Uterus (tissue), 4 donors: Measurements from ENCODE around the gene GRIN3A. TPM values are rescaled to one million over a fixed set of nuclear protein-coding genes. Genes with fewer than 3 reads are reported as not detected.

ENCODE experiments used
- DNase-seq, 2 donors: peaks; one replicate each; pipeline ENCODE4 v3.0.0-alpha.2; 2019 to 2020
- H3K27ac ChIP-seq, 2 donors: fragments of 200-600 bp; sonication (generic); 1 replicate in 1 of 2; 2 replicates in 1 of 2; pipeline ENCODE4 v1.5.1; 2016 to 2018
- H3K27me3 ChIP-seq, 2 donors: fragments of 200-600 bp; sonication (generic); one replicate each; pipeline ENCODE4 v1.5.1; 2018 to 2019; ENCODE audit warnings: control low read depth in 1 of 2
- H3K36me3 ChIP-seq, 2 donors: fragments of 200-600 bp; sonication (generic); one replicate each; pipeline ENCODE4 v1.5.1; 2019; ENCODE audit warnings: control low read depth in 1 of 2
- H3K4me1 ChIP-seq, 2 donors: fragments of 200-600 bp; sonication (generic); one replicate each; pipeline ENCODE4 v1.5.1; 2018 to 2019; ENCODE audit warnings: control low read depth in 1 of 2
- H3K4me3 ChIP-seq, 2 donors: fragments of 200-600 bp; sonication (generic); 1 replicate in 1 of 2; 2 replicates in 1 of 2; pipeline ENCODE4 v1.5.1; 2018 to 2019; ENCODE audit warnings: mild to moderate bottlenecking in 1 of 2
- H3K9me3 ChIP-seq, 2 donors: fragments of 200-600 bp; sonication (generic); one replicate each; pipeline ENCODE4 v1.5.1; 2019; ENCODE audit warnings: control low read depth in 1 of 2
- POLR2A ChIP-seq, 2 donors: fragments of 450-650 bp; IDR thresholded peaks; one replicate each; pipeline ENCODE4 v1.6.1; 2016; ENCODE audit warnings: antibody characterized with exemption in 2 of 2, mild to moderate bottlenecking in 1 of 2, moderate library complexity in 1 of 2
- intact Hi-C: fragments of 100-400 bp; cut with DNase I; formaldehyde crosslinking; loops from one replicate; pipeline ENCODE4 v1.15.1; 2023; ENCODE audit warnings: low total_unique reads
- total RNA-seq, 4 donors: library from RNA; depleted of rRNA in 3 of 4; stranded (reverse); fragments of >200 nt in 3 of 4; gene quantifications; one replicate each; pipeline versions ENCODE4 v1.1.0 to v1.2.4, GENCODE V29; 2014 to 2023
- TF ChIP-seq, protein P1 (sequence below), 4 experiments: fragments of 200-600 bp in 2 of 4; fragments of 450-650 bp in 2 of 4; sonication (generic) in 2 of 4; IDR thresholded peaks; one replicate each; pipeline ENCODE4 v1.5.1; 2016 to 2019; ENCODE audit warnings: antibody characterized with exemption in 4 of 4, mild to moderate bottlenecking in 2 of 4, moderate library complexity in 1 of 4
- donor health status: DM: yes; HTN: yes; CAD: no.

Gene GRIN3A
- total RNA-seq, 4 donors from 2014 or later, result 5.9 TPM; not detected in 3

DNA sequence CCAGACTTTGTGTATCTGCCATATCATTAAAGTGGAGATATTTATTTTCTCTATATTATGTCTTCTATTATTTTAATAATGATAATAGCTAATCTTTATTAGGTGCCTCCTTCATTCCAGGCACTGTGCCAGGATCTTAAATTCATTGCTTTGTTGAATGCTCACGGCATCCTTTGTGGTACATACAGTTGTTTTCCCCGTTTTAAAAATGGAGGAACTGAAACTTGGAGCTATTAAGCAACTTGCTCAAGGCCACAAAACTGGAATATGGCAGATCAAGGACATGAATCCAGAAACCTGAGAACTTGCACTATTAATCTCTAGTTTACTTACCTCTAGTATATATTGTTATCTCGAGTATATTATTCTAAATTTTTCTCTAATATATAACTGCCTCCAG lies 102.2 kb downstream of the GRIN3A start:
- TF ChIP-seq POLR2A (IDR thresholded peaks at IDR 0.05), result no peak
- TF ChIP-seq, protein P1, sequence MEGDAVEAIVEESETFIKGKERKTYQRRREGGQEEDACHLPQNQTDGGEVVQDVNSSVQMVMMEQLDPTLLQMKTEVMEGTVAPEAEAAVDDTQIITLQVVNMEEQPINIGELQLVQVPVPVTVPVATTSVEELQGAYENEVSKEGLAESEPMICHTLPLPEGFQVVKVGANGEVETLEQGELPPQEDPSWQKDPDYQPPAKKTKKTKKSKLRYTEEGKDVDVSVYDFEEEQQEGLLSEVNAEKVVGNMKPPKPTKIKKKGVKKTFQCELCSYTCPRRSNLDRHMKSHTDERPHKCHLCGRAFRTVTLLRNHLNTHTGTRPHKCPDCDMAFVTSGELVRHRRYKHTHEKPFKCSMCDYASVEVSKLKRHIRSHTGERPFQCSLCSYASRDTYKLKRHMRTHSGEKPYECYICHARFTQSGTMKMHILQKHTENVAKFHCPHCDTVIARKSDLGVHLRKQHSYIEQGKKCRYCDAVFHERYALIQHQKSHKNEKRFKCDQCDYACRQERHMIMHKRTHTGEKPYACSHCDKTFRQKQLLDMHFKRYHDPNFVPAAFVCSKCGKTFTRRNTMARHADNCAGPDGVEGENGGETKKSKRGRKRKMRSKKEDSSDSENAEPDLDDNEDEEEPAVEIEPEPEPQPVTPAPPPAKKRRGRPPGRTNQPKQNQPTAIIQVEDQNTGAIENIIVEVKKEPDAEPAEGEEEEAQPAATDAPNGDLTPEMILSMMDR (IDR thresholded peaks at IDR 0.05), result no peak
- Histone ChIP-seq H3K4me3 (no peak overlapping the region), H3K27me3 (no peaks in the 10 kb centered on the region), H3K4me1 (peaks cover 0 to 3% of the 10 kb centered on the region in 2 donors), H3K9me3 (no peaks in the 10 kb centered on the region), H3K27ac (no peak overlapping the region), H3K36me3 (no peaks in the 10 kb centered on the region)
- DNase-seq, result no peak
- intact Hi-C loops, result no loop called here

DNA sequence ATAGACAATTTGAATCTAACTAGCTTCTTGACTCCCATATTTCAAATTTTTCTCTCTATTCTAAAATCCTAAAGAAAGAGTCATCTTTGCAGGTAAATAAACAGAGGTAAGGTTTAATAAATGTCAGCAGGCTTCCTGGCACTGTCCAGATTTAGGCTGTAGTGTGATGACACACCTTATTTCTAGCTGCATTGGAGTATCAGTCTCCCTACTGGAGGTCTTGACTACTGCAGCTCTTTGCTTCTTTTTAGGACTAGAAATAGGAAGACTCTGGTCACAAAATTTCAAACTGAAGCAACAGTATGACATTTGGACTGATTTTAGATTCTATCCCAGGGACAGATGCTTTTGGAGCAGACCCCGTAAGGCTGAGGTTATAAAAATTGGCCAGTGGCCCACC lies 103.0 kb downstream of the GRIN3A start:
- H3K36me3 ChIP-seq, result no peaks in the 10 kb centered on the region

DNA sequence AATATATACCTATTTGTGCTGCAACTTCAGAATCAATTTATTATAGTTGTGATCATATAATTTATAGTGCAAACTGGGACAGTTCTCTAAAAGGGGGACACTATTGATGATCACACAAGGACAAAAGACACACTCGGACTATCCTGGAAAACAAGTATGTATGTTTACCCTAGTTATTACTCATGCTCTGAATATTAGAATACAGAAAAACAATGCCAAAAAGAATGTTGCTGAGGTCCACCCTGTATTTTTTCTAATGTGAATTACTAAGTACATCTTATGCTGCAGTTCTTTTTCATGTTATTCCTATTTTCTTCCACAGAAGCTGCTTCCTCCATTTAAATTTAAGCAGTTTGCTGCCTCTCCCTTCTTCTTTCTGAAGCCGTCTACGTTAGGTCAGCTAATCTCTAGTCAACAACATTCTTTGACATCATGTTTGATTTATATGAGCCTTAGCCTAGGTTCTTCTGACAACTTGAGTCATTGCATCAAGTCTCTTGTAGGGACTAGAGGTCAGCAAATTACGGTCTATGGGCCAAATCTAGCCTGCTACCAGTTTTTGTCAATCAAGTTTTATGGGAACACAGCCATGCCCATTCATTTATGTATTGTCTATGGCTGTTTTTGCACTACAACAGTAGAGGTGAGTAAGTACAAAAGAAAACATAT lies 103.6 kb downstream of the GRIN3A start:
- Histone ChIP-seq H3K27ac (no peak overlapping the region), H3K27me3 (no peaks in the 10 kb centered on the region), H3K36me3 (no peaks in the 10 kb centered on the region), H3K9me3 (no peaks in the 10 kb centered on the region), H3K4me3 (no peak overlapping the region), H3K4me1 (no peaks in the 10 kb centered on the region)
- intact Hi-C loops, result no loop called here
- no peak for DNase-seq
- TF ChIP-seq, protein P1 (IDR thresholded peaks at IDR 0.05), result no peak
- no peak for TF ChIP-seq POLR2A (IDR thresholded peaks at IDR 0.05)

More for the DNA sequence above, 103.0 kb downstream of the GRIN3A start:
- Histone ChIP-seq H3K4me3 (no peak overlapping the region), H3K4me1 (peaks cover 0 to 3% of the 10 kb centered on the region in 2 donors), H3K9me3 (no peaks in the 10 kb centered on the region), H3K27me3 (no peaks in the 10 kb centered on the region), H3K27ac (no peak overlapping the region)
- DNase-seq, result no peak
- intact Hi-C loops, result no loop called here
- TF ChIP-seq POLR2A (IDR thresholded peaks at IDR 0.05), result no peak
- TF ChIP-seq, protein P1 (IDR thresholded peaks at IDR 0.05), result no peak

DNA sequence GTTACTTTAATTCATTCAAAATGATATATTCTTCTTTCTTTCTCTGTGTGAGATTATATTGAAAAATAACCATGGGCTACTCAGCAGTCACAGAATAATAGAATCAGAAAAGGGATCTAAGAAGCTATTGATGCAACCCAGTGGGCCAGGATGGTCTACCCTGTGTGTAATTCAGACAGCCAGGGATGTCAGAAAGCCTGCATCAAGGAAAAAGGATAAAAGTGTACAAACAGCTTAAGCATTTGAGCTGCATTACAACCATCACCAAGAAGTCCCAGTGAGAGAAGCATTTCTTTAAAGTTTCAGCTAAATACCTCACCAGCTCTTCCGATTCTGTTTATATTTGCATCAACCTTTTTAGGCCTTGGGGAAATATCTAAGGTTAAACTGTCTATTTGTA lies 105.8 kb downstream of the GRIN3A start:
- no peak overlapping the region for H3K27ac ChIP-seq
- H3K4me1 ChIP-seq, result no peaks in the 10 kb centered on the region
- H3K27me3 ChIP-seq, result no peaks in the 10 kb centered on the region
- intact Hi-C loops, result no loop called here
- H3K4me3 ChIP-seq, result no peak overlapping the region
- no peak for DNase-seq
- TF ChIP-seq, protein P1 (IDR thresholded peaks at IDR 0.05), result no peak
- no peak for TF ChIP-seq POLR2A (IDR thresholded peaks at IDR 0.05)
- H3K9me3 ChIP-seq, result no peaks in the 10 kb centered on the region
- H3K36me3 ChIP-seq, result no peaks in the 10 kb centered on the region

DNA sequence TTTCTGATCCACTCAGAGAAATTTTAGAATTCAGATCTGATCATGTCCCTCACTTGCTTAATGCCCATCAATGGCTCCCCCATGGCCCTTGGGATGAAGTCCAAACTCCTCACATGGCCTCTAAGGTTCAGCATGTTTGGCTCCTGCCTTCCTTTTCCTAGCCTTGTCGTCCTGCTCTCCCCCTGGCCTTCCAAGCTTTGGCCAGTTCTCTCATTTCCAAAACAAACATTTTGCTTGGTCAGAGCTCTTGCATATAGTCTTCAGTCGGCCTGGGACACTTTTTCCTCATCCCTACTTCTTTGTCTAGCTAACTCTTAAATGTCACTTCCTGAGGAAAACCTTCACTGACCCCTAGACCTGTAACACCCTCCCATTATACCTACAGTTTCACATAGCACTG lies 106.6 kb downstream of the GRIN3A start:
- Histone ChIP-seq H3K4me3 (no peak overlapping the region), H3K36me3 (no peaks in the 10 kb centered on the region), H3K27ac (no peak overlapping the region), H3K4me1 (no peaks in the 10 kb centered on the region), H3K9me3 (no peaks in the 10 kb centered on the region), H3K27me3 (no peaks in the 10 kb centered on the region)
- intact Hi-C loops, result no loop called here
- no peak for DNase-seq
- TF ChIP-seq POLR2A (IDR thresholded peaks at IDR 0.05), result no peak
- TF ChIP-seq, protein P1 (IDR thresholded peaks at IDR 0.05), result no peak
